HG03354 (cell line): ENCODE measurements around the gene GON4L.
"Not testable (repeated sequence)": the region's sequence is repeated elsewhere in the genome, so short reads cannot be mapped to it uniquely, and the experiment has no call there.

Experiments used
- ATAC-seq: cut with Tn5 transposase; IDR thresholded peaks from one replicate; pipeline ENCODE4 v1.9.1; 2021; ENCODE audit warnings: mild to moderate bottlenecking; ENCODE audit not compliant: unreplicated experiment, poor library complexity, severe bottlenecking

Gene GON4L

DNA sequence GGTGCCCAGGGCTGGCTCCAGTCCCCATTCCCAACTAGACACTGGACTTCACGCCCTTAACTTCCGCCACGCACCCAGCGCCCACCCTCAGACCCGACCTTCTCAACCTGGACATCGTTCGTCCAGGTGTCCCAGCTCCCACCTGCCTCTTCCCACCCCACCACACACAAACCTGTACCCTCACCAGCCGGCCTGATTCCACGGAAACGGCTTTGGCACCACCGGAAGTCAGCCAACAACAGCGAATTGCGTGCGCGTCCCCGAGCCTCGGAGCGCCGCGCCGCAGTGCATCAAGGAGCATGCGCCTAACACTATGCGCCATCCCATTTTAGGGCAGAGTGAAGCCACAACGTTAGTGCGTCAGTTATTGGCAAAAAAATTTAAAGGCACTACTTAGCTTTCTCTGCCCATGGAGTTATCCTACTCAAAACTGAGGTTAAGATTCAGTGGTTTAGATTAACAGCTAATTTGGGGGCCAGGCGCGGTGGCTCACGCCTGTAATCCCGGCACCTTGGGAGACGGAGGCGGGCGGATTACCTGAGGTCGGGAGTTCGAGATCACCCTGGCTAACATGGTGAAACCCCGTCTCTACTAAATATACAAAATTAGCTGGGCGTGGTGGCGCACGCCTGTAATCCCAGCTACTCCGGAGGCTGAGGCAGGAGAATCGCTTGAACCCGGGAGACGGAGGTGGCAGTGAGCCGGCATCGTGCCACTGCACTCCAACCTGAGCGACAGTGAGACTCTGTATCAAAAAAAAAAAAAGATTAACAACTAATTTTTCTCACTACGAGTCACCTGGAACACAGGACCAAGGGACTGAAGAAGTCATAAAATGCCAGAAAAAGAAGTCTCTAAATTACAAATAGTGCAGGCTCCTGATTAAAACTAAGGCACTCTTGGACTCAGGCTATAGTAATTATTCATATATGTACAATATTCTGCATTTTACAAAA, at the start of gene GON4L:
Gene GON4L (minus strand): TSS at position 240 of the 956 bp plus-strand sequence. CDS start 3,434 bp downstream, outside the sequence.
- peak; percentile 59 for ATAC-seq

DNA sequence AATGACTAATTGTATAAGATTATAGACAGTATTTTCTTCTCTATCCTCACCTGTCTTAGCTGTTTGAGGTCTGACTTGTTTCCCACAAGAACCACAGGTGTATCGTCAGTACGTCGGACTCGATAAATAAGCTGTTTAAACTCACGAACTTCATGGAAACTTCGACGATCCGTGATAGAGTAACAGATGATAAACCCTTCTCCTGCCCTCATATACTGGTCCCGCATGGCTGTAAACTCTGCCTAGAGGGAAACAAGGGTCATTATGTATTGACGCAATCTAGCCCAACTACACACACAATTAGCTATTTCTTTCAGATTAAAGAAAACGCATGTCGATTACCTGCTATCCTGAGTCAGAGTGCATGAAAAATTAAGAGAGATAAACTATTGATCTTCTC, 47.2 kb upstream of the GON4L start:
- ATAC-seq, result no peak

GRCh38 chr1:155900161-155900560, 43.1 kb upstream of the GON4L start:
- ATAC-seq, result no peak

DNA sequence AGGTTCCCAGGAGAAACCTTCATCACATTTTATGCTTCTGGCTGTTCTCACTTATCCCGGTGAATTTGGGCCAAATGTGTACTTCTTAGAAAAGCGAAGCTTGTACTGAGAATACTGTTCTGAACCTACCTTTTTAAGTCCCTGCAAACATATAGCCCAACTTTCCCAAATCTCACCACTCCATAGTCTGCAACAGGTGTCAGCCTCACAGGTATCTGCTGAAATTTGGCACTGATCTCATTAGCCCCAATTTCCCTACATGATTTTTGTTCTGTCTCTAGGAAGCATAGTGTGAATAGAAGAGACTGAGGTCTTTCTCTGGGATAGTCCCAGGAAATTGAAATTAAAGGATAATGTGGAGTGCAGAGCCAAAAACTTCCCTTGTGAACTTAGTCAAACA, 42.7 kb upstream of the GON4L start:
- no peak for ATAC-seq

DNA sequence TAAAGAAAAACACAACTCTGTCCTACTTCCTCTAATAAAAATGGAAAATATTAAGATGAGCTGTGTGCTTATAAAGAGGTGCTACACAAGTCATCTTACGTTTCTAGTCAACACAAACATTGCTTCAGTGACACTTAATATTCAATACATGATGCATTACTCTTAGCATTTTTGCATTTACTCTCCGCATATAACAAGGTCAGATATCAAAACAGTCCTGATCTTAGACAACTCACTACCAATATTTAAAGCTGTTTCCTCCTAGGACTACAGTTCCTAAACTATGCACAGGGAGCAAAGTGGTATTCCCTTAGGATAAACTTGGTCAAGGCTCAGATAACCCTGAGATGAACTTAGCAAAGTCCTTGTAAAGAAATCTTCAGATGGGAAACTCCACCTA, 41.9 kb upstream of the GON4L start:
- no peak for ATAC-seq

DNA sequence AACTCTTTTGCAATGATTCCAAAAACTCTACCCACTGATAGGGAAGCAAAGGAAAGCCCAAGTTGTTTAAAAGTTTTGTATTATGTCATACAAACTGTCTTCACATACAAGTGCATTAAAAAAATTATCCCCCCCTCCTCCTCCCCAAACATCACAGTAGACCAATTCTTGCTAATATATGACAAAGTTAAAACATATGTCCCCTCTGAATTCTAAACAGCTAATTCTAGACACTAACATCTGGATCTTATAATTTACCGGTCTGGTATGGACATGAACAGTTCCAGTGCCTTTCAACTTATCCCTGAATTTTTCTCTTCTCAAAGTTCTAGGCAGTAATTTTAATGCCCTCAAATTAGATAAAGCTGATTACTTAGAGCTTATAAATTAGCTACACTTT, 40.7 kb upstream of the GON4L start:
- ATAC-seq, result no peak

- not testable (repeated sequence) for ATAC-seq
Measured at GRCh38 chr1:155896476-155896875, 39.5 kb upstream of the GON4L start.

DNA sequence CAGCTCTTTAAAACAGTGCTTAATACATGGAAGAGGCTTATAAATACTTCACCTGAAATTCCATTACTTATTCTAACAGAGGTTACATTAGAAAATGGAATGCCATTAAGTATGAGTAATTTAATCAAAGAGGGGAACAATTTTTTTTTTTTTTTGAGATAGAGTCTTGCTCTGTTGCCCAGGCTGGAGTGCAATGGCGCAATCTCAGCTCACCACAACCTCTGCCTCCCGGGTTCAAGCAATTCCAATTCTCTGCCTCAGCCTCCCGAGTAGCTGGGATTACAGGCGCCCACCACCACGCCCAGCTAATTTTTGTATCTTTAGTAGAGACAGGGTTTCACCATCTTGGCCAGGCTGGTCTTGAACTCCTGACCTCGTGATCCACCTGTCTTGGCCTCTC, 38.6 kb upstream of the GON4L start:
- not testable (repeated sequence) for ATAC-seq

DNA sequence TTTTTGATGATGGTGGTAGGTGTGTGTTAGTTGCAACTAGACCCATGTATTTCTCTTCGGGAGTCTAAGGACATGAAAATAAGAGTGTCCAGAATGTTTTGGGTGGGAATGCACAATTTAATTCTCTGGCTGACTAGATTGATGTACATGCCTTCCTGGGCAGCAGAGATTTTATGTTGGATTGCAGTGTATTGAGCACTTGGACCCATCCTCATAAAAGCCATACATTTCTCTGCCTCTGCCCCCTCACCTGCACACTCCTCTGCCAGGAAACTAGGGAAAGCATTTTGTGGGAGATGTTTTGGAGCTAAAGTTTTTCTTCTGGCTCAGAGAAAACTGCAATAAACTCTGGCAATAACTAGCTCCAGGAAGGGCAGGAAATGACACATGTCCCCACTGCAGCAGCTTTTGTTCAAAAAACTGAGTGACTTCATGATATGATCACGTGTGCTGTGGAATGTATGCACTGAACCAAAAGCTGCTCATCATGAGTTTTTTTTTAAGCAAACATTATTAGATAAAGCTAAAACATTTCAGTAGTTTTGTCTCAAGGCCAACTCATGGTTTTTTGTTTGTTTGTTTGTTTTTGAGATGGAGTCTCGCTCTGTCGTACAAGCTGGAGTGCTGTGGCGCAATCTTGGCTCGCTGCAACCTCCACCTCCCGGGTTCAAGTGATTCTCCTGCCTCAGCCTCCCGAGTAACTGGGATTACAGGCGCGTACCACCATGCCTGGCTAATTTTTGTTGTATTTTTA, 36.6 kb upstream of the GON4L start:
- no peak for ATAC-seq

- ATAC-seq, result no peak
Measured at GRCh38 chr1:155892796-155893195, 35.8 kb upstream of the GON4L start.

DNA sequence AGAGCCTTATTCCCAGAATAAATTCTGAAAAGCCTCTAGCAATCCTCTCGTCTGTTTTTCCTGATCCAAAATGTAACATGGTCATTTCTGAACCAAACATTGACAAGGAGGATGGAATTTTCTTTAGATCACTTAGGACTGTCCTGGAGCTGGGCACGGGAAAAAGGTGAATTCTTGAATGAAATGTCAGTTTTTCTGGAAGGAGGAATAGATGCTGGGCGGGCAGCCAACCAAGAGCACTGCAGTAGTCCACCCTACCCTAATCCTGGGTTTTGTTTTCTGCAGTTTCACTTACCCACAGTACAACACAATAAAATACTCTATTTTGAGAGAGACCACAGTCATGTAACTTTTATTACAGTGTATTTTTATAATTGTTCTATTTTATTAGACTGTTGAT, 33.2 kb upstream of the GON4L start:
- ATAC-seq, result no peak

DNA sequence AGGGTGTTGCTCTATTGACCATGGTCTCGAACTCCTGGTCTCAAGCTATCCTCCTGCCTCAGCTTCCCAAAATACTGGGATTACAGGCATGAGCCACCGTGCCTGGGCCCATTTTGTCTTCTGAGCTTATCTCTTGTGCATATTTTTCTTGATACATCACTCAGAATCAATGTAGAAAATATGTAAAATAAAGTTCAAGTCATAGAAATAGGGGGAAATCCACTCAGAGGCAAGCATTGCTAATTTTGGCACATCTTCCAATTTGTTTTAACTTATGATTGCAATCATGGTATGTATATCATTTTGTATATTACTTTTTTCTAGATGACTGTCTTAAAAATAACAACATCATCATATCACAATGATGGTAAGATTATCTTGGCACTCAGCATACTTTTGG, 32.6 kb upstream of the GON4L start:
- no peak for ATAC-seq

GRCh38 chr1:155888481-155888880, 31.5 kb upstream of the GON4L start:
- no peak for ATAC-seq

DNA sequence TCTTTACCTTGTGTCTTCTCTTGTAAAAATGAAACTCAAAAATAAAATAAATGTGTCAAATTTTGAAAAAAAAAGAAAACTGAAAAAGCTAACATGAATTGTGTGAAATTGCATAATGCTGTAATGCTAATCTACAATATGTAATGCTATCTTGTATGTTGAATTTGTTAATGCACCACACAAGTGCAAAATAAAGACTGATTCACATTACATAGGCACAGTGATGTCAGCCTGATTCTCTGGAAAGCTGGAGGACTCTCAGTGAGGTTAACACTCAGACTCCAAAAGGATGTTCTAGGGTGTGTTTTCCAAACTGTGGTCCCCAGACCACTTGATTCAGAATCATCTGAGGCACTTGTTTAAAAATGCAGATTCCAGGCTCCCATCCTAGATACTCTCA, 28.0 kb upstream of the GON4L start:
- ATAC-seq, result no peak

- ATAC-seq, result no peak
Measured at GRCh38 chr1:155884031-155884960, 27.3 kb upstream of the GON4L start.

DNA sequence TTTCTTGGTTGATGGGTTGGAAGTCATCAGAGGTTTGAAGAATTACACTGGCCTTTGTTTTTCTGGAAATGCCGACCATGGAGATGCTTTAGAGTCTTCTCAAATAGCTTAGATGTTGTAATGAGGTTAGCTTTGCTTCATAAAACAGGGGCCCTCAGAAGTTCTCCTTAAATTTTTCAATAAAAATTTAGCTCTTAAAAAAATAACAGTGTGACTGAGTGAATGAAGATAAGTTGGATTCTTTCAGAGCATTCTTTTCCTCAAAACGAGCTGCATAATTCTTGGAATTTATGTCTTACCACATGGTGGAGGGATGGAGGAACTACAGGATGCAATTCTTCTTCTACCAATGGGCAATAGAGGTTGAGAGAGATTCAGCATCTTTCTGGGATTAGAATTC, 25.8 kb upstream of the GON4L start:
- ATAC-seq, result no peak

GRCh38 chr1:155882235-155882634, 25.2 kb upstream of the GON4L start:
- no peak for ATAC-seq

DNA sequence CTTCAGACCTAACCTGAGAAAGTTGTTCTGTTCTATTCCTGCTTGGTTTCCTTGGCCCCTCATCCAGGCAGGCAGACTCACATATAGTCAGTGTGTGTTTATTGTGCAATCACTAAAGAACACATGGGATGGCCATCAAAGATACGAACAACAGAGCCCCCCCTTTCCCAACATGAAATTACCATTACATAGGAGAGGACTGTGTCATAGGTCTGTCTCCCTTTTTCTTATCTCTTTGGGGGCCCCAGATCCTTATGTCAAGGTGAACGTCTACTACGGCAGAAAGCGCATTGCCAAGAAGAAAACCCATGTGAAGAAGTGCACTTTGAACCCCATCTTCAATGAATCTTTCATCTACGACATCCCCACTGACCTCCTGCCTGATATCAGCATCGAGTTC, 23.9 kb upstream of the GON4L start:
- no peak for ATAC-seq

DNA sequence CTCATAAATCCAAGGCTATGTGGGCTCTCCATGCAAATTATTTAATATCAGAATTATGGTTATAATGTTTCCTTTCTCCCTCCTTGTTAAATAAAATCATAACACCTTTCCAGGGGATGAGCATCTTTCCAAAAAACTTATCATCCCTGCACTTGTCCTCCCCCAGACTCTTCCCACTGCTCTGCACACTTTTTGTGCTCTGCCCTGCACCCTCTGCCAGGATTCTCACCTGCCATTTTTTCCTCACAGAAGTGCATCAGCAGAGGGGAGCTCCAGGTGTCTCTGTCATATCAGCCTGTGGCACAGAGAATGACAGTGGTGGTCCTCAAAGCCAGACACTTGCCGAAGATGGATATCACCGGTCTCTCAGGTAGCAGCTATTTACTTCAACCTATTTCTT, 23.2 kb upstream of the GON4L start:
- ATAC-seq, result no peak

- ATAC-seq, result no peak
Measured at GRCh38 chr1:155877945-155878344, 20.9 kb upstream of the GON4L start.
